H1 (cell line): Measurements from ENCODE around the gene ARHGEF28. TPM values are rescaled to one million over a fixed set of nuclear protein-coding genes. Genes with fewer than 3 reads are reported as not detected.

ENCODE experiments used
- CTCF ChIA-PET: fragments of 300-600 bp; sonication (Branson Sonifier 250); formaldehyde crosslinking; loops from one replicate; lab custom pipeline; 2021; ENCODE audit not compliant: partially characterized antibody; lab: Charles Lee
- POLR2A ChIA-PET: fragments of 300-600 bp; sonication (Branson Sonifier 250); formaldehyde crosslinking; loops from one replicate; lab custom pipeline; 2021; ENCODE audit warnings: inconsistent platforms; ENCODE audit not compliant: partially characterized antibody; lab: Charles Lee
- DNase-seq, 2 experiments: peaks; one replicate each; pipeline versions ENCODE4 v3.0.0 to v3.0.0-alpha.2; 2010 to 2022; ENCODE audit warnings: low spot score in 2 of 2, low read depth in 1 of 2, mixed read lengths in 1 of 2
- FAIRE-seq: peaks from 2 replicates; lab custom pipeline; 2011; peaks lifted over from hg19 to GRCh38; lab: Jason Lieb, UNC
- H2AFZ ChIP-seq: 2 replicates; pipeline ENCODE4 v1.8.1; 2012; ENCODE audit warnings: low read length, inconsistent platforms
- H2AK5ac ChIP-seq: 2 replicates; pipeline ENCODE4 v1.6.1; 2013; ENCODE audit warnings: low read depth, low read length
- H2BK120ac ChIP-seq: replicated peaks from 2 replicates; pipeline ENCODE3; 2013; ENCODE audit warnings: low read depth, low read length, inconsistent platforms
- H2BK12ac ChIP-seq: 2 replicates; pipeline ENCODE4 v1.6.1; 2013; ENCODE audit warnings: low read depth, low read length
- H2BK15ac ChIP-seq: 2 replicates; pipeline ENCODE4 v1.6.1; 2013; ENCODE audit warnings: low read length
- H2BK20ac ChIP-seq: 2 replicates; pipeline ENCODE4 v1.6.1; 2013; ENCODE audit warnings: low read length
- H2BK5ac ChIP-seq: 2 replicates; pipeline ENCODE4 v1.6.1; 2013; ENCODE audit warnings: low read depth, low read length
- H3K14ac ChIP-seq: 2 replicates; pipeline ENCODE4 v1.6.1; 2013; ENCODE audit warnings: inconsistent platforms; ENCODE audit not compliant: insufficient read length
- H3K18ac ChIP-seq: 2 replicates; pipeline ENCODE4 v1.6.1; 2013; ENCODE audit warnings: low read length; ENCODE audit errors: extremely low read depth
- H3K23ac ChIP-seq: 2 replicates; pipeline ENCODE4 v1.6.1; 2013; ENCODE audit warnings: inconsistent platforms; ENCODE audit not compliant: insufficient read length
- H3K23me2 ChIP-seq: 2 replicates; pipeline ENCODE4 v1.6.1; 2013; ENCODE audit warnings: low read depth, low read length
- H3K27ac ChIP-seq: 2 replicates; pipeline ENCODE4 v1.6.1; 2011; ENCODE audit warnings: low read depth, low read length, inconsistent platforms
- H3K27me3 ChIP-seq, 4 experiments: replicated peaks in 1 of 4; 1 replicate in 1 of 4; 2 replicates in 3 of 4; pipeline versions ENCODE4 v1.6.1 to v1.8.1; 2011 to 2013; ENCODE audit warnings: low read length in 3 of 4, mild to moderate bottlenecking in 3 of 4, inconsistent platforms in 2 of 4, mixed read lengths in 2 of 4, moderate library complexity in 1 of 4; ENCODE audit not compliant: control insufficient read depth in 3 of 4, insufficient read depth in 3 of 4; ENCODE audit errors: extremely low read depth in 1 of 4
- H3K36me3 ChIP-seq, 4 experiments: 2 replicates each; pipeline versions ENCODE4 v1.6.1 to v1.8.1; 2011 to 2013; ENCODE audit warnings: mild to moderate bottlenecking in 4 of 4, low read length in 3 of 4, moderate library complexity in 2 of 4, control low read depth in 1 of 4, inconsistent platforms in 1 of 4; ENCODE audit not compliant: insufficient read depth in 4 of 4, control insufficient read depth in 2 of 4
- H3K4ac ChIP-seq: replicated peaks from 2 replicates; pipeline ENCODE3; 2013; ENCODE audit warnings: low read length, low read depth, mixed read lengths, inconsistent platforms; ENCODE audit not compliant: insufficient read length
- H3K4me1 ChIP-seq, 4 experiments: replicated peaks in 1 of 4; 1 replicate in 1 of 4; 2 replicates in 3 of 4; pipeline versions ENCODE4 v1.6.1 to v1.8.1; 2011 to 2013; ENCODE audit warnings: low read length in 3 of 4, inconsistent platforms in 2 of 4, mixed read lengths in 1 of 4; ENCODE audit not compliant: insufficient read depth in 4 of 4, control insufficient read depth in 3 of 4
- H3K4me2 ChIP-seq, 2 experiments: 2 replicates each; pipeline versions ENCODE4 v1.6.1 to v1.8.1; 2011 to 2013; ENCODE audit warnings: low read depth in 2 of 2, low read length in 2 of 2, control low read depth in 1 of 2, inconsistent platforms in 1 of 2, mild to moderate bottlenecking in 1 of 2; ENCODE audit not compliant: insufficient read depth in 1 of 2
- H3K4me3 ChIP-seq, 4 experiments: fragments of 200-600, 300-600 bp in 1 of 4; sonication (generic), shearing (Covaris generic), sonication (Bioruptor Twin) in 1 of 4; 2 replicates each; pipeline versions ENCODE4 v1.5.1 to v1.8.1; 2011 to 2016; ENCODE audit warnings: low read length in 4 of 4, low read depth in 3 of 4, control low read depth in 2 of 4, inconsistent platforms in 2 of 4, mild to moderate bottlenecking in 2 of 4, mixed read lengths in 1 of 4, moderate library complexity in 1 of 4; ENCODE audit not compliant: insufficient read depth in 2 of 4; ENCODE audit errors: extremely low read depth in 1 of 4
- H3K56ac ChIP-seq: replicated peaks from 2 replicates; pipeline ENCODE3; 2013; ENCODE audit warnings: low read depth, mild to moderate bottlenecking, mixed read lengths, low read length, inconsistent platforms; ENCODE audit not compliant: insufficient read length
- H3K79me1 ChIP-seq: 2 replicates; pipeline ENCODE4 v1.6.1; 2013; ENCODE audit warnings: low read depth, low read length, control low read depth
- H3K79me2 ChIP-seq, 2 experiments: 2 replicates each; pipeline versions ENCODE4 v1.6.1 to v1.8.1; 2012 to 2013; ENCODE audit warnings: low read length in 2 of 2, mild to moderate bottlenecking in 2 of 2, inconsistent platforms in 1 of 2; ENCODE audit not compliant: insufficient read depth in 2 of 2, control insufficient read depth in 1 of 2
- H3K9ac ChIP-seq, 4 experiments: replicated peaks in 1 of 4; 1 replicate in 1 of 4; 2 replicates in 3 of 4; pipeline versions ENCODE4 v1.6.1 to v1.8.1; 2011 to 2013; ENCODE audit warnings: low read depth in 3 of 4, low read length in 3 of 4, control low read depth in 2 of 4, mild to moderate bottlenecking in 2 of 4, moderate library complexity in 2 of 4, inconsistent platforms in 1 of 4; ENCODE audit errors: extremely low read depth in 1 of 4
- H3K9me3 ChIP-seq, 2 experiments: 2 replicates each; pipeline versions ENCODE4 v1.6.1 to v1.8.1; 2012 to 2013; ENCODE audit warnings: mild to moderate bottlenecking in 2 of 2, moderate library complexity in 2 of 2, control low read depth in 1 of 2, inconsistent platforms in 1 of 2, low read depth in 1 of 2, low read length in 1 of 2, mixed read lengths in 1 of 2; ENCODE audit not compliant: insufficient read depth in 2 of 2
- H4K20me1 ChIP-seq, 2 experiments: replicated peaks in 1 of 2; 2 replicates each; pipeline versions ENCODE3 to v1.8.1; 2011 to 2013; ENCODE audit warnings: inconsistent platforms in 2 of 2, low read length in 2 of 2, mild to moderate bottlenecking in 1 of 2; ENCODE audit not compliant: insufficient read depth in 2 of 2, control insufficient read depth in 1 of 2
- H4K5ac ChIP-seq: 2 replicates; pipeline ENCODE4 v1.6.1; 2013; ENCODE audit warnings: low read length, low read depth, mixed read lengths, inconsistent platforms; ENCODE audit not compliant: insufficient read length
- H4K8ac ChIP-seq: 2 replicates; pipeline ENCODE4 v1.8.0; 2013; ENCODE audit warnings: mild to moderate bottlenecking, moderate library complexity, low read length, inconsistent platforms; ENCODE audit not compliant: insufficient read depth; ENCODE audit errors: extremely low read depth
- H4K91ac ChIP-seq: replicated peaks from 2 replicates; pipeline ENCODE3; 2013; ENCODE audit warnings: low read length, mixed read lengths, inconsistent platforms; ENCODE audit not compliant: insufficient read length
- BCL11A ChIP-seq, 2 experiments: IDR thresholded peaks; one replicate each; pipeline ENCODE4 v1.6.1; 2011; ENCODE audit warnings: low read depth in 2 of 2, low read length in 2 of 2, mild to moderate bottlenecking in 2 of 2
- CBX8 ChIP-seq: fragments of 300-800, 300-1000 bp; sonication (generic); IDR thresholded peaks from 2 replicates; pipeline ENCODE4 v1.7.1; 2016; ENCODE audit warnings: low read depth, low read length, borderline replicate concordance
- CHD2 ChIP-seq: IDR thresholded peaks from 2 replicates; pipeline ENCODE4 v1.6.1; 2012; ENCODE audit warnings: low read length, improper control_type of control experiment
- CTBP2 ChIP-seq: IDR thresholded peaks from 2 replicates; pipeline ENCODE4 v1.7.0; 2011; ENCODE audit warnings: borderline replicate concordance, mild to moderate bottlenecking, moderate library complexity, mixed read lengths, low read length; ENCODE audit not compliant: insufficient read depth, insufficient read length
- HDAC6 ChIP-seq: IDR thresholded peaks from one replicate; pipeline ENCODE4 v1.7.1; 2012; ENCODE audit warnings: low read depth, mild to moderate bottlenecking, inconsistent platforms, low read length, moderate library complexity
- JUN ChIP-seq: IDR thresholded peaks from 2 replicates; pipeline ENCODE4 v1.6.1; 2011; ENCODE audit warnings: low read depth, mild to moderate bottlenecking, improper control_type of control experiment, low read length
- MAFK ChIP-seq: IDR thresholded peaks from 2 replicates; pipeline ENCODE4 v1.6.1; 2012; ENCODE audit warnings: low read depth, mild to moderate bottlenecking, improper control_type of control experiment, low read length
- NANOG ChIP-seq: IDR thresholded peaks from 2 replicates; pipeline ENCODE4 v1.6.1; 2011; ENCODE audit warnings: low read length, low read depth, mild to moderate bottlenecking, inconsistent platforms; ENCODE audit not compliant: insufficient read depth, poor library complexity, severe bottlenecking
- RFX5 ChIP-seq: IDR thresholded peaks from 2 replicates; pipeline ENCODE4 v1.6.1; 2011; ENCODE audit warnings: low read depth, low read length, improper control_type of control experiment, borderline replicate concordance
- TAF7 ChIP-seq: optimal IDR thresholded peaks from 2 replicates; pipeline ENCODE3; 2011; ENCODE audit warnings: low read depth, mild to moderate bottlenecking, inconsistent platforms, low read length, moderate library complexity, borderline replicate concordance
- TEAD4 ChIP-seq: IDR thresholded peaks from 2 replicates; pipeline ENCODE4 v1.6.1; 2012; ENCODE audit warnings: low read depth, low read length, inconsistent platforms, mixed read lengths
- WGBS, 2 experiments: shearing (Covaris generic) in 1 of 2; methylation state at CpG; one replicate each; pipeline versions ENCODE4 v1.1.6 to v1.1.7; 2013 to 2015; ENCODE audit warnings: low lambda C conversion rate in 2 of 2, mixed read lengths in 2 of 2, inconsistent platforms in 1 of 2, low coverage in 1 of 2, missing lambda C conversion rate in 1 of 2; ENCODE audit not compliant: insufficient replicate concordance in 2 of 2, insufficient coverage in 1 of 2, insufficient read length in 1 of 2; ENCODE audit errors: extremely low coverage in 1 of 2, missing lambda C conversion rate in 1 of 2; 5-methylcytosine and 5-hydroxymethylcytosine counted together
- polyA plus RNA-seq, 7 experiments: library from polyadenylated mRNA; depleted of rRNA in 3 of 7; stranded (reverse) in 5 of 7; unstranded in 2 of 7; fragments of >200 nt in 5 of 7; fragments of 200-250 nt in 2 of 7; gene quantifications; 1 replicate in 5 of 7; 2 replicates in 1 of 7; 4 replicates in 1 of 7; pipeline versions ENCODE4 v1.2.1 to v1.2.3, GENCODE V29; 2011 to 2013; ENCODE audit warnings: missing spikeins in 2 of 7, mixed read lengths in 2 of 7
- total RNA-seq: library from RNA; stranded (reverse); fragmentation: NEBNext Ultra II Directional; extraction: Animal tissue kit (Norgen Biotek cat#: 25700); gene quantifications from 2 replicates; pipeline ENCODE4 v1.2.1, GENCODE V29; 2021

Gene ARHGEF28
- total and polyA plus RNA-seq, 2 of the 8 experiments (the other 6 are each of a cell fraction or from before 2014, with no cell fraction given), result 0.33 to 1.0 TPM

GRCh38 chr5:73661753-73662152 is 35.8 kb downstream of the ARHGEF28 start:
- no peaks in the 10 kb centered on the region for H3K4me1 ChIP-seq

More at GRCh38 chr5:73661753-73662152, 35.8 kb downstream of the ARHGEF28 start:
- H2AFZ ChIP-seq, result no peak overlapping the region
- H3K9ac ChIP-seq, result no peak overlapping the region
- WGBS, 2 experiments, result 95% methylated on average over 3 of the region's 3 CpGs; no CpG with 5 or more reads in 1 of the 2 experiments
- no peak overlapping the region for H4K5ac ChIP-seq
- H2BK20ac ChIP-seq, result no peak overlapping the region
- TF ChIP-seq BCL11A (IDR thresholded peaks at IDR 0.05; ENCODE audit: low read depth in 2 of 2, low read length in 2 of 2), result no peak
- no peak for TF ChIP-seq TEAD4
- TF ChIP-seq HDAC6, result no peak
- TF ChIP-seq MAFK, result no peak
- TF ChIP-seq TAF7, result no peak
- no peak for TF ChIP-seq JUN
- no peak for TF ChIP-seq CTBP2
- no peak for TF ChIP-seq CHD2
- TF ChIP-seq RFX5, result no peak
- no peak for TF ChIP-seq NANOG
- no peak for TF ChIP-seq CBX8
- no peak overlapping the region for H2BK120ac ChIP-seq
- H2BK5ac ChIP-seq, result no peak overlapping the region
- DNase-seq (no peak), FAIRE-seq (no peak)
- no peaks in the 10 kb centered on the region for H3K79me2 ChIP-seq
- no peaks in the 10 kb centered on the region for H4K20me1 ChIP-seq
- no peak overlapping the region for H3K4ac ChIP-seq
- H3K9me3 ChIP-seq, result no peaks in the 10 kb centered on the region
- H3K79me1 ChIP-seq, result no peaks in the 10 kb centered on the region
- no peak overlapping the region for H2BK15ac ChIP-seq
- no peak overlapping the region for H2BK12ac ChIP-seq
- no peak overlapping the region for H3K4me3 ChIP-seq
- CTCF ChIA-PET, result no interaction called here
- H3K23me2 ChIP-seq, result no peaks in the 10 kb centered on the region
- no peaks in the 10 kb centered on the region for H3K36me3 ChIP-seq
- H4K91ac ChIP-seq, result no peak overlapping the region
- H3K23ac ChIP-seq, result no peak overlapping the region
- H3K27ac ChIP-seq, result no peak overlapping the region
- no peak overlapping the region for H3K18ac ChIP-seq
- H3K27me3 ChIP-seq, result no peaks in the 10 kb centered on the region; a peak in 1 of 7 replicates
- H2AK5ac ChIP-seq, result no peak overlapping the region
- H4K8ac ChIP-seq, result no peak overlapping the region
- H3K4me2 ChIP-seq, result no peak overlapping the region
- H3K56ac ChIP-seq, result no peak overlapping the region
- POLR2A ChIA-PET, result no interaction called here
- no peak overlapping the region for H3K14ac ChIP-seq
